ENCODE measurements around the gene FGF5. TPM values are rescaled to one million over a fixed set of nuclear protein-coding genes. Genes with fewer than 3 reads are reported as not detected.

FGF5 gene, protein sequence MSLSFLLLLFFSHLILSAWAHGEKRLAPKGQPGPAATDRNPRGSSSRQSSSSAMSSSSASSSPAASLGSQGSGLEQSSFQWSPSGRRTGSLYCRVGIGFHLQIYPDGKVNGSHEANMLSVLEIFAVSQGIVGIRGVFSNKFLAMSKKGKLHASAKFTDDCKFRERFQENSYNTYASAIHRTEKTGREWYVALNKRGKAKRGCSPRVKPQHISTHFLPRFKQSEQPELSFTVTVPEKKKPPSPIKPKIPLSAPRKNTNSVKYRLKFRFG
- 0.16 and 0.25 TPM in 2 replicates for total RNA-seq

DNA sequence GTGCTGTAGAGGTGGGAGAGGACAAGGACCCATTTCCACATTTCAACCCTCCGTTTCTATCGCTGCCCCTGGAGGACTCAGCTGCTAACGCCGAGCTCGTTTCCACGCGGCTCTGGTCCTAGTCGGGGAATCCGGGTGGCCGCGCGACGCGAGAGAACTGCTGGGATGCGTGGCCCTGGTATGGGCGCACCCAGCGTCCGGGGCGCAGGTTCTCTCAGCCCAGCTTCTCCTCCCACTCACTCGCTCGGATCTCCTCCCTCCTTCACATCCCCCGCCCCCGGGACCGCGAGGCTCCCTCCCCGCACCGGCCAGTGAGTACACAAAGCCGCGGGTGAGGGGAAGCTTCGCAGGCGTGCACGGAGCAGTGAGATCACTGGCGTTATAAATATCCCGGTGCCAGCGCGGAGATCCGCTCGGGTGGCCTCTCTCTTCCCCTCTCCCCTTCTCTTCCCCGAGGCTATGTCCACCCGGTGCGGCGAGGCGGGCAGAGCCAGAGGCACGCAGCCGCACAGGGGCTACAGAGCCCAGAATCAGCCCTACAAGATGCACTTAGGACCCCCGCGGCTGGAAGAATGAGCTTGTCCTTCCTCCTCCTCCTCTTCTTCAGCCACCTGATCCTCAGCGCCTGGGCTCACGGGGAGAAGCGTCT lies at the start of gene FGF5:
Gene FGF5 (plus strand): TSS at position 412 of the 649 bp plus-strand sequence. CDS start 161 bp downstream, at position 573.

DNA sequence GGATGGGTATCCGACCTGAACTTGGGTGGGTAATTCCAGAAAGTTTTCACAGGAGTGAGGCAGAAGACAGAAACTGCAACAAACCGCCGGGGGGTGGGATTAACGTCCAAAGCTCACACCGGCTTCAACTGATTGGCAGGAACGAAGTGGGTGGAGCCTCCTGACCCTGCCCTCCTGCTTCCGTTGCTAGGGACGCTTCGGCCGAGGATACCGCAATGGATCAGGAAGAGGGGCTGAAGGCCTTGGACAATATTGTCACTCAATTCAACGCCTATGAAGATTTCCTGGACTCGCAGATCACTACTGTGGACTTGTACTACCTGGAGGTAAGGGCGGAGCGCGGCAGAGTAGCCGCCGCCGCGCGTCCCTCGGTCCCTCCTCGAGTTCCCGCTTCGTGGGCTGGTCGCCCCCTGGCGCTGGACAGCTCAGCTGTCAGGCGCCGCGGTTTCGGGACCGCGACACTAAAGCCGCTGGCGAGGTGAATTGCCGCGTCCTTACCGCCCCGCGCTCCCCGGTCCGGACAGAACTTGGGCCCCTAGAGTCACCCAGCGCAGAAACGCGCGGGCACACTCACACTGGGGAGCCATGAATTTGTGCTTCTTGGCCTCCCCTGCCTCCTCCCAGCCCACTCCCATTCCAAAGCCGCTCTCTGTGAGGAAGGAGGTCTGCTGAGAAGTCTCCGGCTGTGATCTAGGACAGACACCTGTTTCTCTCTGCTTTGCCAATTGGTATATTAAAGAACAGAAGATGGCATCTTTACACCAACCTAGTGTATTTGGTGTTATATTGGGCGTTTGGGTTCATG lies 69.3 kb downstream of the FGF5 start, which contains the start of gene CFAP299:
Gene CFAP299 (plus strand): TSS at position 177 of the 805 bp plus-strand sequence.

Other genes with a start within 250 kb of the FGF5 start
- 5.8 and 27.6 TPM in 2 replicates for gene ANTXR2, start 193.4 kb upstream of the FGF5 start, total RNA-seq
- gene PRDM8, start 69.2 kb upstream of the FGF5 start, total RNA-seq = 0.25 TPM in 1 of 2 replicates, not detected in the other
- not detected in 2 replicates for gene CFAP299, start 69.1 kb downstream of the FGF5 start, total RNA-seq

Measured in bladder microvascular endothelial cell (primary cell).